ENCODE results near the gene GPR25. TPM values are rescaled to one million over a fixed set of nuclear protein-coding genes. Genes with fewer than 3 reads are reported as not detected.

The GPR25 gene
- total and polyA plus RNA-seq, 10 of the 15 experiments (the other 5 are each of a cell fraction or from before 2014, with no cell fraction given), result not detected

DNA sequence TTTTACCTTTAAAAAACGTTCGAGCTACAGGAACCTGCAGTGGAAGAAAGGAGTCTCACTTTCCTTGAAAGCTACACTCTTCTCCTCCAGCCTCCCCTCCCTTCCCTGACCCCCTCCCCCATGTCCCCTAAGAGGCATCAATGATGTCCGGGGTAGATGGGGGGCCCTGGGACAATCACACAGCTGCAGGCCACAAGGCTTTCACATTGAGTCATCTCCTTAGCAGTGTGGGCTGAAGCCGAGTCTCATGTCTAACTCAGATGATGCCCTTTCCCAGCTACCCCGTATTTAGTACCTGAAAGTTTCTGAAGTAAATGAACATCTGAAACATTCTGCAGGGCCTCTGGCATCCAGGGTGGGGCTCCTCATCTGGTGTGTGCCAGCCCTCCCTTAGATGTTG lies 6.3 kb upstream of the GPR25 start (continued):
- TF ChIP-seq NFXL1 (IDR thresholded peaks at IDR 0.05; ENCODE audit: borderline replicate concordance), result no peak
- TF ChIP-seq JUND (IDR thresholded peaks at IDR 0.05; ENCODE audit: low read depth, low read length), result peak; percentile 97
- TF ChIP-seq IKZF2 (IDR thresholded peaks at IDR 0.05), result peak; percentile 97 to 98
- TF ChIP-seq, protein P1, sequence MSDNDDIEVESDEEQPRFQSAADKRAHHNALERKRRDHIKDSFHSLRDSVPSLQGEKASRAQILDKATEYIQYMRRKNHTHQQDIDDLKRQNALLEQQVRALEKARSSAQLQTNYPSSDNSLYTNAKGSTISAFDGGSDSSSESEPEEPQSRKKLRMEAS (IDR thresholded peaks at IDR 0.05; ENCODE audit: low read depth, low read length), result no peak
- peak; percentile 95 for TF ChIP-seq IKZF1 (conservative IDR thresholded peaks at IDR 0.05)
- TF ChIP-seq, protein P2, sequence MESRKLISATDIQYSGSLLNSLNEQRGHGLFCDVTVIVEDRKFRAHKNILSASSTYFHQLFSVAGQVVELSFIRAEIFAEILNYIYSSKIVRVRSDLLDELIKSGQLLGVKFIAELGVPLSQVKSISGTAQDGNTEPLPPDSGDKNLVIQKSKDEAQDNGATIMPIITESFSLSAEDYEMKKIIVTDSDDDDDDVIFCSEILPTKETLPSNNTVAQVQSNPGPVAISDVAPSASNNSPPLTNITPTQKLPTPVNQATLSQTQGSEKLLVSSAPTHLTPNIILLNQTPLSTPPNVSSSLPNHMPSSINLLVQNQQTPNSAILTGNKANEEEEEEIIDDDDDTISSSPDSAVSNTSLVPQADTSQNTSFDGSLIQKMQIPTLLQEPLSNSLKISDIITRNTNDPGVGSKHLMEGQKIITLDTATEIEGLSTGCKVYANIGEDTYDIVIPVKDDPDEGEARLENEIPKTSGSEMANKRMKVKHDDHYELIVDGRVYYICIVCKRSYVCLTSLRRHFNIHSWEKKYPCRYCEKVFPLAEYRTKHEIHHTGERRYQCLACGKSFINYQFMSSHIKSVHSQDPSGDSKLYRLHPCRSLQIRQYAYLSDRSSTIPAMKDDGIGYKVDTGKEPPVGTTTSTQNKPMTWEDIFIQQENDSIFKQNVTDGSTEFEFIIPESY (IDR thresholded peaks at IDR 0.05), result no peak
- no peak; the same call in 1 of the 2 replicates for TF ChIP-seq POLR2AphosphoS2 (IDR thresholded peaks at IDR 0.05; ENCODE audit: low read depth, low read length)
- TF ChIP-seq, protein P3, sequence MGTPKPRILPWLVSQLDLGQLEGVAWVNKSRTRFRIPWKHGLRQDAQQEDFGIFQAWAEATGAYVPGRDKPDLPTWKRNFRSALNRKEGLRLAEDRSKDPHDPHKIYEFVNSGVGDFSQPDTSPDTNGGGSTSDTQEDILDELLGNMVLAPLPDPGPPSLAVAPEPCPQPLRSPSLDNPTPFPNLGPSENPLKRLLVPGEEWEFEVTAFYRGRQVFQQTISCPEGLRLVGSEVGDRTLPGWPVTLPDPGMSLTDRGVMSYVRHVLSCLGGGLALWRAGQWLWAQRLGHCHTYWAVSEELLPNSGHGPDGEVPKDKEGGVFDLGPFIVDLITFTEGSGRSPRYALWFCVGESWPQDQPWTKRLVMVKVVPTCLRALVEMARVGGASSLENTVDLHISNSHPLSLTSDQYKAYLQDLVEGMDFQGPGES (IDR thresholded peaks at IDR 0.05), result no peak
- TF ChIP-seq, protein P4, sequence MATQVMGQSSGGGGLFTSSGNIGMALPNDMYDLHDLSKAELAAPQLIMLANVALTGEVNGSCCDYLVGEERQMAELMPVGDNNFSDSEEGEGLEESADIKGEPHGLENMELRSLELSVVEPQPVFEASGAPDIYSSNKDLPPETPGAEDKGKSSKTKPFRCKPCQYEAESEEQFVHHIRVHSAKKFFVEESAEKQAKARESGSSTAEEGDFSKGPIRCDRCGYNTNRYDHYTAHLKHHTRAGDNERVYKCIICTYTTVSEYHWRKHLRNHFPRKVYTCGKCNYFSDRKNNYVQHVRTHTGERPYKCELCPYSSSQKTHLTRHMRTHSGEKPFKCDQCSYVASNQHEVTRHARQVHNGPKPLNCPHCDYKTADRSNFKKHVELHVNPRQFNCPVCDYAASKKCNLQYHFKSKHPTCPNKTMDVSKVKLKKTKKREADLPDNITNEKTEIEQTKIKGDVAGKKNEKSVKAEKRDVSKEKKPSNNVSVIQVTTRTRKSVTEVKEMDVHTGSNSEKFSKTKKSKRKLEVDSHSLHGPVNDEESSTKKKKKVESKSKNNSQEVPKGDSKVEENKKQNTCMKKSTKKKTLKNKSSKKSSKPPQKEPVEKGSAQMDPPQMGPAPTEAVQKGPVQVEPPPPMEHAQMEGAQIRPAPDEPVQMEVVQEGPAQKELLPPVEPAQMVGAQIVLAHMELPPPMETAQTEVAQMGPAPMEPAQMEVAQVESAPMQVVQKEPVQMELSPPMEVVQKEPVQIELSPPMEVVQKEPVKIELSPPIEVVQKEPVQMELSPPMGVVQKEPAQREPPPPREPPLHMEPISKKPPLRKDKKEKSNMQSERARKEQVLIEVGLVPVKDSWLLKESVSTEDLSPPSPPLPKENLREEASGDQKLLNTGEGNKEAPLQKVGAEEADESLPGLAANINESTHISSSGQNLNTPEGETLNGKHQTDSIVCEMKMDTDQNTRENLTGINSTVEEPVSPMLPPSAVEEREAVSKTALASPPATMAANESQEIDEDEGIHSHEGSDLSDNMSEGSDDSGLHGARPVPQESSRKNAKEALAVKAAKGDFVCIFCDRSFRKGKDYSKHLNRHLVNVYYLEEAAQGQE (IDR thresholded peaks at IDR 0.05; ENCODE audit: low read depth, low read length), result peak; percentile 29; the same call in 1 of the 2 replicates
- peak; percentile 88 for TF ChIP-seq NBN (IDR thresholded peaks at IDR 0.05)
- peak; percentile 96 for TF ChIP-seq MEF2B (IDR thresholded peaks at IDR 0.05; ENCODE audit: partially characterized antibody, poor library complexity, severe bottlenecking)
- TF ChIP-seq, protein P5, sequence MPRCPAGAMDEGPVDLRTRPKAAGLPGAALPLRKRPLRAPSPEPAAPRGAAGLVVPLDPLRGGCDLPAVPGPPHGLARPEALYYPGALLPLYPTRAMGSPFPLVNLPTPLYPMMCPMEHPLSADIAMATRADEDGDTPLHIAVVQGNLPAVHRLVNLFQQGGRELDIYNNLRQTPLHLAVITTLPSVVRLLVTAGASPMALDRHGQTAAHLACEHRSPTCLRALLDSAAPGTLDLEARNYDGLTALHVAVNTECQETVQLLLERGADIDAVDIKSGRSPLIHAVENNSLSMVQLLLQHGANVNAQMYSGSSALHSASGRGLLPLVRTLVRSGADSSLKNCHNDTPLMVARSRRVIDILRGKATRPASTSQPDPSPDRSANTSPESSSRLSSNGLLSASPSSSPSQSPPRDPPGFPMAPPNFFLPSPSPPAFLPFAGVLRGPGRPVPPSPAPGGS (IDR thresholded peaks at IDR 0.05; ENCODE audit: borderline replicate concordance, insufficient read depth, low read depth, low read length, poor library complexity, severe bottlenecking), result peak; percentile 98
- TF ChIP-seq, protein P6, sequence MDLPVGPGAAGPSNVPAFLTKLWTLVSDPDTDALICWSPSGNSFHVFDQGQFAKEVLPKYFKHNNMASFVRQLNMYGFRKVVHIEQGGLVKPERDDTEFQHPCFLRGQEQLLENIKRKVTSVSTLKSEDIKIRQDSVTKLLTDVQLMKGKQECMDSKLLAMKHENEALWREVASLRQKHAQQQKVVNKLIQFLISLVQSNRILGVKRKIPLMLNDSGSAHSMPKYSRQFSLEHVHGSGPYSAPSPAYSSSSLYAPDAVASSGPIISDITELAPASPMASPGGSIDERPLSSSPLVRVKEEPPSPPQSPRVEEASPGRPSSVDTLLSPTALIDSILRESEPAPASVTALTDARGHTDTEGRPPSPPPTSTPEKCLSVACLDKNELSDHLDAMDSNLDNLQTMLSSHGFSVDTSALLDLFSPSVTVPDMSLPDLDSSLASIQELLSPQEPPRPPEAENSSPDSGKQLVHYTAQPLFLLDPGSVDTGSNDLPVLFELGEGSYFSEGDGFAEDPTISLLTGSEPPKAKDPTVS (IDR thresholded peaks at IDR 0.05; ENCODE audit: low read depth, low read length), result no peak
- TF ChIP-seq, protein P7, sequence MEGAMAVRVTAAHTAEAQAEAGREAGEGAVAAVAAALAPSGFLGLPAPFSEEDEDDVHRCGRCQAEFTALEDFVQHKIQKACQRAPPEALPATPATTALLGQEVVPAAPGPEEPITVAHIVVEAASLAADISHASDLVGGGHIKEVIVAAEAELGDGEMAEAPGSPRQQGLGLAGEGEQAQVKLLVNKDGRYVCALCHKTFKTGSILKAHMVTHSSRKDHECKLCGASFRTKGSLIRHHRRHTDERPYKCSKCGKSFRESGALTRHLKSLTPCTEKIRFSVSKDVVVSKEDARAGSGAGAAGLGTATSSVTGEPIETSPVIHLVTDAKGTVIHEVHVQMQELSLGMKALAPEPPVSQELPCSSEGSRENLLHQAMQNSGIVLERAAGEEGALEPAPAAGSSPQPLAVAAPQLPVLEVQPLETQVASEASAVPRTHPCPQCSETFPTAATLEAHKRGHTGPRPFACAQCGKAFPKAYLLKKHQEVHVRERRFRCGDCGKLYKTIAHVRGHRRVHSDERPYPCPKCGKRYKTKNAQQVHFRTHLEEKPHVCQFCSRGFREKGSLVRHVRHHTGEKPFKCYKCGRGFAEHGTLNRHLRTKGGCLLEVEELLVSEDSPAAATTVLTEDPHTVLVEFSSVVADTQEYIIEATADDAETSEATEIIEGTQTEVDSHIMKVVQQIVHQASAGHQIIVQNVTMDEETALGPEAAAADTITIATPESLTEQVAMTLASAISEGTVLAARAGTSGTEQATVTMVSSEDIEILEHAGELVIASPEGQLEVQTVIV (IDR thresholded peaks at IDR 0.05; ENCODE audit: borderline replicate concordance, partially characterized antibody), result no peak
- TF ChIP-seq RELA (IDR thresholded peaks at IDR 0.05; ENCODE audit: borderline replicate concordance, partially characterized antibody), result peak; percentile 67
- TF ChIP-seq RAD21 (IDR thresholded peaks at IDR 0.05; ENCODE audit: insufficient read depth, low read depth, low read length), result peak; percentile 22; the same call in 1 of the 2 replicates
- peak; percentile 64; the same call in 1 of the 2 replicates for TF ChIP-seq RCOR1 (conservative IDR thresholded peaks at IDR 0.05; ENCODE audit: low read depth, low read length)
